Measurements from ENCODE around the gene ANXA2.
"Not testable (repeated sequence)": the region's sequence is repeated elsewhere in the genome, so short reads cannot be mapped to it uniquely, and the experiment has no call there.

DNA sequence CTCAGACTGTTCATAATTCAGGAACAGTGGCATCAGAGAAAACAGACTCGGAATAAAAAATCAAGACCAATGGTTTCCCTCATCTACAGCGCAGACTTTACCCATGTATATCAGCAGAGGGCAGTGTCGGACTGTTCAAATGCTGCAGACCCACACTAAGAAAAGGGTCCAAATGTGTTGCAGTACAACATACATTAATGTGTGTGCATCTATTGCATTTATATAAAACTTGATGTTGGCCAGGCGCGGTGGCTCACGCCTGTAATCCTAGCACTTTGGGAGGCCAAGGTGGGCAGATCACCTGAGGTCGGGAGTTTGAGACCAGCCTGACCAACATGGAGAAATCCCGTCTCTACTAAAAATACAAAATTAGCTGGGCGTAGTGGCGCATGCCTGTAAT is 38.0 kb downstream of the ANXA2 start:
- not testable (repeated sequence) for TF ChIP-seq POLR2A (IDR thresholded peaks at IDR 0.05)
- TF ChIP-seq, protein P1, sequence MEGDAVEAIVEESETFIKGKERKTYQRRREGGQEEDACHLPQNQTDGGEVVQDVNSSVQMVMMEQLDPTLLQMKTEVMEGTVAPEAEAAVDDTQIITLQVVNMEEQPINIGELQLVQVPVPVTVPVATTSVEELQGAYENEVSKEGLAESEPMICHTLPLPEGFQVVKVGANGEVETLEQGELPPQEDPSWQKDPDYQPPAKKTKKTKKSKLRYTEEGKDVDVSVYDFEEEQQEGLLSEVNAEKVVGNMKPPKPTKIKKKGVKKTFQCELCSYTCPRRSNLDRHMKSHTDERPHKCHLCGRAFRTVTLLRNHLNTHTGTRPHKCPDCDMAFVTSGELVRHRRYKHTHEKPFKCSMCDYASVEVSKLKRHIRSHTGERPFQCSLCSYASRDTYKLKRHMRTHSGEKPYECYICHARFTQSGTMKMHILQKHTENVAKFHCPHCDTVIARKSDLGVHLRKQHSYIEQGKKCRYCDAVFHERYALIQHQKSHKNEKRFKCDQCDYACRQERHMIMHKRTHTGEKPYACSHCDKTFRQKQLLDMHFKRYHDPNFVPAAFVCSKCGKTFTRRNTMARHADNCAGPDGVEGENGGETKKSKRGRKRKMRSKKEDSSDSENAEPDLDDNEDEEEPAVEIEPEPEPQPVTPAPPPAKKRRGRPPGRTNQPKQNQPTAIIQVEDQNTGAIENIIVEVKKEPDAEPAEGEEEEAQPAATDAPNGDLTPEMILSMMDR (IDR thresholded peaks at IDR 0.05), result peak in 1 of 3 donors; percentile 50
